GM18861 (cell line): Measurements from ENCODE around the gene HOXB5.

ENCODE experiments used
- ATAC-seq: cut with Tn5 transposase; IDR thresholded peaks from one replicate; pipeline ENCODE4 v1.9.1; 2021; ENCODE audit not compliant: unreplicated experiment

HOXB5 gene

DNA sequence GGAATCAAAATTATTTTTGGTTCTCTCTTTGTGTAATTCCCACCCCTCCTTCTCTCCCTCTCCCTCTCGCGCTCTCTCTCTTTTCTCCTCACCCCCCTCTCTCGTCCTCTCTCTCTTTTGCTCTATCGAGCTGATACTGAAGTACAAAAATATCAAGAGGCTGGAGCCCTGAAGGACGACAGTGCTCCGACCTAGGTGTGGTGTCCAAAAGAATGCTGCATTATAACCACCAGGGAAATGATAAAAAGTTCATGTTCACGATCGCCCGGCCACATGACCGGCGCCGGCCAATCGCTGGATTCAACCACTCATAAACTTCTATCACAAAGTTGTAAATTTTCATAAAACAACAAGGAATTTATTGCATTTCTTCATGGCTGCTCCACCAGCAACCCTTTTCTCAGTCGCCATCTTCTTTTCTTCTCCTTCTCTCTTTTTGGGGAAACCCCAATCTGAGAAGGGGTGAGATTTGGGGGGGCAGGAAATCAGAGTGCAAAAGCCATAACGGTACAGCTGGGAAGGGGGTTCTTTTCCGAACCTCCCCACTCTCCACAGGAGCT, 11.3 kb upstream of the HOXB5 start, which contains the start of gene HOXB6:
TSS of gene HOXB6 (minus strand) at position 217 of the 560 bp plus-strand sequence. CDS start 6,836 bp downstream, outside the sequence.
- no peak for ATAC-seq

DNA sequence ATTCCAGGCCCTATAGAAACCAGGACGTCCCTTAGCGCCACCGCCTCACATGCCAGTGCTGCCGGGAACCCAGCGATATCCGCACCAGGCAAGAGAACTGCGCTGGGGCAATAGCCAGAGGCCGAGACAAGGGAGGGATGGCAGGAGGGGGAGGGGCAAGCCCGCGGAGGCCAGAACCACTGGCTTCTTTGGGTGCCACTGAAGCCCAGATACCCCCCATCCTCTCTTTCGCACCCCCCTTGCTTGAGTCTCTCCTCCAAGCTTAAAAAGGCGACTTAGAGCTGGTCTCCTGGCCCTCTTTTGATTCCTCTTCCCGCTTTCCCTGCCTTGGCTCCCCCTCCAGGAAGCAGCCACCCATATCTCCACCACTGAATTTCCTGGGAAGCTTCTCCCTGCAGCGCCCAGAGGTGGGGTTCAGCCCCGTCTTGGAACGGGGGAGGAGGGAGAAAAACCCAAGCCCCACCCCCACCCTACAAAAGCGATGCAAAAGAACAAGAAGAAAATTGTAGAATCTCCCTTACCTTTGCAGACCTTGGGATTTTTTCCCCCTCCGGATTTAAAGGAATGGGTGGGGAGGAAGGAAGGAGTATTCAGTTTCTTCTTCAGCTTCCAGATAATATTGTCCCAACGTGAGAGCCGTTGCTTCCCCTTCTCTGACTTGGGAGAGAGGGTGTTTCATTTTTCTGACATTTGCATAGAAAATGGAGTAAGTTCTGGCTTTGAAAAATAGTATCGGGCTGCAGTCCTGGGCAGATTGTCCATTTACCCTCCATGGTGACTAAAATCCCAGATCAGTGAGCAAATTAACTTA, 10.6 kb upstream of the HOXB5 start:
- ATAC-seq, result no peak

DNA sequence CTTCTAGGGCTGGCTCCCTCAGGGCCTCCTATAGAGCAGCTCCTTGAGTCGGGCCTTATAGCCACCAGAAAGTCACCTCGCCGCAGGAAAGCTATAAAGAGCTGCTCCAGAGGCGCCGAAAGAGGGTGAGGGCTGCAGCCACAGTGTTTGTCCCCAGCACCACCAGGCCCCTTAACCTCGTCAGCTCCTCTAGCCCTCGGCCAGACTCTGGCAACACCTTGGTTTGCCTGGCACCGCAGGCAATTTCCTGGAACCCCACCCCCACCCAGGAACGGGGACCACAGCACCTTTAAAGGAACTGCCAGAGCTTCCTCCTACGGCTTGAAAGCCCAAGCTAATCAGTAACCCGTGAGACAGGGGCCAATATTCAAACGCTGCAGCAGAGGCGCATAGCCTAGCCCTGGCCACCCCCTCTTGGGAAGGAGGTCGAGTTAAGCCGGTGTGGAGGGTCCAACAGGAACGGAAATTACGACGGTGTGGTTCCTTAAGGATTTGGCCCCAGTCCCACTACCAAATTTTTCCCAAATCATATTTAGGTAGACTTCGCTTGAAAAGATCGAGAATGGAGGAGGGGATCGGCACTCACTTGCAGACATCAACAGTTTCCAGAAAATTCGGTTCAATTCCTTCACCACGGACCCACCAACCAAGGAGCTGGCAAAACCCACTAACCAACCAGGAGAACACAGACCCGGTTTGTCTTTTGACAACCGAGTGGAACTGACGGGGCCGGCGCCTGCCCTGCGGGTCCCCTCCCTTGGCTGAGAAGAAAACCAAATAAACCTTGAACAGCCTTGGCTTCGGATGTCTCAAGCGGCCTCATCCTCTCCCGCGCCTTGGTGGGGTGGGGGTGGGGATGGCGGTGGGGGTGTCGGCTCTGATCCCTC, 8.2 kb upstream of the HOXB5 start:
- ATAC-seq, result no peak

- no peak for ATAC-seq
Observed at GRCh38 chr17:48601207-48601538, 7.6 kb upstream of the HOXB5 start.

GRCh38 chr17:48600244-48601098, 6.9 kb upstream of the HOXB5 start:
- ATAC-seq, result no peak

- ATAC-seq, result no peak
Observed at GRCh38 chr17:48599354-48599753, 5.8 kb upstream of the HOXB5 start.

- no peak for ATAC-seq
Observed at GRCh38 chr17:48598736-48599135, 5.2 kb upstream of the HOXB5 start.

- ATAC-seq, result no peak
Observed at GRCh38 chr17:48597778-48598631, 4.4 kb upstream of the HOXB5 start.

- no peak for ATAC-seq
Observed at GRCh38 chr17:48597528-48597777, 3.9 kb upstream of the HOXB5 start.

DNA sequence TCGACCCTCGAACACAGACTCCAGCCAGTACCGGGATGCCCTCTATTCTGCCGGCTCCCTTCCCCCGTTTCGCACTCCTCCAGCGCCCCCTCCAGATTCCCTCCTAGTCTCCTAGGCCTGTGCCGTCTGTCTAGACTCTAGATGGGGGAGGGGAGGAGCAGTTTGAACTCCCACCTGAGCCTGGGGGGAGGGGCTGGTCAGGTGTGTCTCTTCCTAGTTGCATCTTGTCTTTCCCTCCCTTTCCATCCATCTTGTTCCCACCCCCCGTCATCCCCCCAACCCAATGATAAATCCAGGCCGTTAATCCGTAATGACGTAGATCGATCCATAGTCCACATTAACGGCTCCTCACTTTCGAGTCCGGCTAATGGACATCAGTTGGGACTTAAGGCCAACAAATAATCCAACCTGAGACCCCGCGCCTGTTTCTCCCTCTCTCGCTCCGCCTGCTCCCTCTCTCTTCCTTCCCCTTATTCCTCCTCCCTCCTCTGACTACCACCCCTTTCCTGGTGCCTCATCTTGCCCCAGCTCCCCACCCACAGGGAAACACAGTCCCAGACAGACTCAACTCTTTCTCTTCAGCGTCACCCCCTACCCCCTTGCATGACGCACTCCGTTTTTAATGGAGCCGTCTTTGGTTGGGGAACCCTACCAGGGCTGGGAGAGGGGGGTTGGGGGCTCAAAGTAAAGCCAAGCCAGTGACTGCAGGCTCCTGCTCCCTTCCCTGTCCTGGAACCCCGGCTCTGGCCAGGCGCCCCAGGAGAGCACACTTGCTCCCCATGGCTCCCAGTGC, 3.4 kb upstream of the HOXB5 start:
- no peak for ATAC-seq

DNA sequence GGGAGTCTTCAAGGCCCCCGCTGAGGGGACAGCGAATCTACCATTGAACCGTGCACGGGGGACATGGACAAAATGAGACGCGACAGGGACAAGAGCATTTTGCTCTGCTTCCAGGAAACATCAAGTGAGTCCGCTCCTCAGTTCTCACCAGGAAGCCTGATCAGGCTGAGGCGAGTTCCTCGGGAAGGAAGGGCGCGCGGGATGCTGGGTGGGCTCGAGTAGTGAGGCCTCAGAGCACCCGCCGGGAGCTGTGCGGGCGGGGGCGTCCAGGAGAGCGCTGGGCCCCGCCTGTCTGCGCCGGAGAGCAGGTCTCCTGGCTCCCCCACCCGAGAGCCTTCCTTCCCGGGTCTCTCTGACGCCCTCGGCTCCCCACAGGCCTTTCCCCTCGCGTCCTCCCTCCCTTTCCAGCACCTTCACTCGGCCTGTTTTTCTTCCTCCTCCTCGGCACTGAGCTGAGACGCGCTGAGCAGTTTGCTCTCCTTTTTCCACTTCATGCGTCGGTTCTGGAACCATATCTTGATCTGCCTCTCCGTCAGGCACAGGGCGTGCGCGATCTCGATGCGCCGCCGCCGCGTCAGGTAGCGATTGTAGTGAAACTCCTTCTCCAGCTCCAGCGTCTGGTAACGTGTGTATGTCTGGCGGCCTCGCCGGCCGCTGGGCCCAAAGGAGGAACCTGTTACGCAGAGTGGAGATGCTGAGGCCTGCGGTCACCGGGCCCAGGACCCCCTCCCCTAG, 2.6 kb upstream of the HOXB5 start:
- ATAC-seq, result no peak

- ATAC-seq, result no peak
Observed at GRCh38 chr17:48595278-48595999, 1.9 kb upstream of the HOXB5 start.

DNA sequence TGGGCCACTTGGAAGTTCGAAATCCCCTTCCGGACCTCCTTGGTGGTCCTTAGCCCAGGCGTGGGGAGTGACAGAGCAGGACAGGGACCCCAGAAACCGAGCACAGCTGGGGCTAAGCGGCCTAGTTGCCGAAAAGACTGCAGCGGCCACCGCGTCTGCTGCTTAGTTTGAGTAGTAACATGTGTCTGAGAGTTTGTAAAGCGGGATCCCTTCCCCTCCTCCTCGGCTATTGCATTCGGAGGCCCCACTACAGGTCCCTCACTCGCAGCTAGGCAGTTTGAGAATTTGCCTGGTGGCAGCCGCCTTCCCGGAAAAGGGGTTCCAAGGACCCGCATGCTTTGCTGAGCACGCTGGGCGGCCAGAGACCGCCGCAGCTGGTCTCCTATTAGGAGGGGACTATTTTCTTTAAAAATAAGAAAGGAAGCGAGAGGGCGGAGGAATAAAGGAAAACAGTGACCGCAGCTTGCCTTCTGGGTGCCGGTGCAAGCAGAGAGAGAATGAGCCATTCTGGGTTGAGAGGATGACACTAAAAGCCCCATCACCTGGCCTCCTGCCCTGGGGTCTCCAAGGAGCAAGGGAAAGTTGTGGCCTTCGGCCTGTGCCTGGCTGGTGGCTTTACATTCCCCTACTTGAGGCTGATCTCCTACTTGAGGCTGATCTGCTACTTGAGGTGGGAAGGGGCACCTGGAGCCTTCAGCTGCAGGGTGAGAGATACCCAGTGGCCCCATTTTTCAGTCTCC, 1.1 kb upstream of the HOXB5 start:
- ATAC-seq, result no peak

- no peak for ATAC-seq
Observed at GRCh38 chr17:48593840-48594537, 410 bp upstream of the HOXB5 start.

DNA sequence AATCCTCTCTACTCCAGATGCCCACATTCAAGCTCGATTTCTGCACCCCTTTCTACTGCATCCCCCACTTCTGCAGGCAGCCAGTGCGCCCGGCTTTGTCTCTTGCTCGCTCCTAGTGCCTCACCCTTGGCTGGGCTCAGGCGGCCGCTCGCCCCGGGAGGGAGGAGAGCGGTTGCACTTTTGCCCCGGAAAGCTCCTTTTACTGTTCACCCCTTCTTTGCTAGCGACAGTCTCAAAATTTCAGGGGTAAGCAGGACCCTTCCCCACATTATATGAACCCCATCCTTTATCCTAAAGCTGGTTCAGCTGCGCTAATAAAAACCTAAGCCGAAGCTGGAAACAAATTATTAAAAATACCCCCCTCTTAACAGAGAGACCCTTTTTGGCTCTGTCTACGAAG, 1.0 kb downstream of the HOXB5 start:
- no peak for ATAC-seq

GRCh38 chr17:48592057-48592514, 1.5 kb downstream of the HOXB5 start:
- no peak for ATAC-seq
